Measurements from ENCODE around the gene PRKCQ.

DNA sequence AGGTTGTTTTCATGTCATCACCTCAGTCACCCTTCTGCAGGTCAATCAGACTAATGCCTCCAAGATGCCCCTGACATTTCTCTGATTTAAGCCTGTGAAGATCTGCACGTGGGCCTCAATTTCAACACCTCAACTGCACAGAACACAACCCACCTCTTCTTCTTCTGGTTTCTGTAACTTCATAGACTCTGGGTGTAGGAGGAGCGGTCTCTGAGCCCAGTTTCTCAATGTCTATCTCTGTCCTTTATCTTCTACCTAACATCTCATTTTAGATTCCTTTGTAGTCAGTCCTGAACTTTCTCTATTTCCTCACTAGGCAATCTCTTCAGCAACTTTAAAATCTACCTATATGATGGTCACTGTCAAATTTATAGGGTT, 85.6 kb downstream of the PRKCQ start:
- no peak for TF ChIP-seq GATA2 (IDR thresholded peaks at IDR 0.05; ENCODE audit: low read depth, low read length)
- no peak for TF ChIP-seq GATA3 (IDR thresholded peaks at IDR 0.05; ENCODE audit: low read depth, low read length)

Data from SH-SY5Y (cell line).